H9 (cell line): ENCODE data around the gene PTCD1. TPM values are rescaled to one million over a fixed set of nuclear protein-coding genes. Genes with fewer than 3 reads are reported as not detected.

ENCODE experiments used
- DNase-seq: peaks from one replicate; pipeline ENCODE4 v3.0.0-alpha.2; 2017
- H2AFZ ChIP-seq: one replicate; pipeline ENCODE4 v1.6.1; 2013; ENCODE audit warnings: mild to moderate bottlenecking, low read length, control low read depth, moderate library complexity
- H2AK5ac ChIP-seq: 2 replicates; pipeline ENCODE4 v1.6.1; 2013; ENCODE audit warnings: low read length, control low read depth, mixed read lengths; ENCODE audit not compliant: insufficient read length
- H2BK120ac ChIP-seq: one replicate; pipeline ENCODE4 v1.6.1; 2013; ENCODE audit warnings: low read depth, mild to moderate bottlenecking, low read length, control low read depth, inconsistent platforms; ENCODE audit not compliant: poor library complexity, severe bottlenecking
- H2BK12ac ChIP-seq: 2 replicates; pipeline ENCODE4 v1.6.1; 2013; ENCODE audit warnings: low read length, control low read depth, mixed read lengths, low read depth; ENCODE audit not compliant: insufficient read length
- H2BK15ac ChIP-seq: 2 replicates; pipeline ENCODE4 v1.6.1; 2013; ENCODE audit warnings: low read depth, low read length, control low read depth
- H2BK20ac ChIP-seq: one replicate; pipeline ENCODE4 v1.6.1; 2013; ENCODE audit warnings: low read depth, mild to moderate bottlenecking, low read length, control low read depth, inconsistent platforms; ENCODE audit not compliant: poor library complexity, severe bottlenecking
- H2BK5ac ChIP-seq: 2 replicates; pipeline ENCODE4 v1.6.1; 2013; ENCODE audit warnings: low read length, control low read depth, mixed read lengths; ENCODE audit not compliant: insufficient read length
- H3K14ac ChIP-seq: 2 replicates; pipeline ENCODE4 v1.6.1; 2013; ENCODE audit warnings: low read length, control low read depth; ENCODE audit not compliant: insufficient read depth
- H3K18ac ChIP-seq: 2 replicates; pipeline ENCODE4 v1.6.1; 2013; ENCODE audit warnings: low read depth, mild to moderate bottlenecking, mixed read lengths, low read length, control low read depth; ENCODE audit not compliant: insufficient read length
- H3K23ac ChIP-seq: 2 replicates; pipeline ENCODE4 v1.6.1; 2013; ENCODE audit warnings: low read length, control low read depth, mixed read lengths, low read depth; ENCODE audit not compliant: insufficient read length
- H3K23me2 ChIP-seq: 2 replicates; pipeline ENCODE4 v1.6.1; 2013; ENCODE audit warnings: low read depth, mild to moderate bottlenecking, mixed read lengths, low read length, control low read depth; ENCODE audit not compliant: insufficient read length, poor library complexity, severe bottlenecking
- H3K27ac ChIP-seq: 2 replicates; pipeline ENCODE4 v1.5.1; 2013; ENCODE audit warnings: low read length, control low read depth, mixed read lengths, low read depth; ENCODE audit not compliant: insufficient read length
- H3K27me3 ChIP-seq: 2 replicates; pipeline ENCODE4 v1.6.1; 2013; ENCODE audit warnings: low read length, control low read depth, inconsistent platforms; ENCODE audit not compliant: insufficient read depth
- H3K4ac ChIP-seq: 2 replicates; pipeline ENCODE4 v1.6.1; 2013; ENCODE audit warnings: low read depth, mild to moderate bottlenecking, control low read depth, inconsistent platforms, low read length, moderate library complexity
- H3K4me1 ChIP-seq: 2 replicates; pipeline ENCODE4 v1.6.1; 2013; ENCODE audit warnings: low read length, control low read depth, inconsistent platforms; ENCODE audit not compliant: insufficient read depth
- H3K4me2 ChIP-seq: 2 replicates; pipeline ENCODE4 v1.6.1; 2013; ENCODE audit warnings: low read length, control low read depth, mixed read lengths; ENCODE audit not compliant: insufficient read length, insufficient read depth
- H3K56ac ChIP-seq: 2 replicates; pipeline ENCODE4 v1.6.1; 2013; ENCODE audit warnings: low read depth, mild to moderate bottlenecking, mixed read lengths, low read length, control low read depth; ENCODE audit not compliant: insufficient read length
- H3K79me1 ChIP-seq: 2 replicates; pipeline ENCODE4 v1.6.1; 2013; ENCODE audit warnings: low read depth, mild to moderate bottlenecking, moderate library complexity, low read length, control low read depth, inconsistent platforms; ENCODE audit not compliant: insufficient read depth, poor library complexity, severe bottlenecking
- H3K79me2 ChIP-seq: 2 replicates; pipeline ENCODE4 v1.6.1; 2013; ENCODE audit warnings: low read length, control low read depth, inconsistent platforms; ENCODE audit not compliant: insufficient read depth
- H3K9ac ChIP-seq: 2 replicates; pipeline ENCODE4 v1.6.1; 2013; ENCODE audit warnings: low read length, control low read depth, mixed read lengths; ENCODE audit not compliant: insufficient read length; ENCODE audit errors: extremely low read depth
- H3K9me3 ChIP-seq: one replicate; pipeline ENCODE4 v1.6.1; 2013; ENCODE audit warnings: low read depth, low read length, inconsistent platforms; ENCODE audit not compliant: control insufficient read depth
- H3T11ph ChIP-seq: one replicate; pipeline ENCODE4 v1.6.1; 2013; ENCODE audit warnings: mild to moderate bottlenecking, low read length, control low read depth, inconsistent platforms
- H4K20me1 ChIP-seq: one replicate; pipeline ENCODE4 v1.6.1; 2013; ENCODE audit not compliant: control insufficient read depth, insufficient read length, insufficient read depth
- H4K5ac ChIP-seq: 2 replicates; pipeline ENCODE4 v1.6.1; 2013; ENCODE audit warnings: low read depth, mild to moderate bottlenecking, mixed read lengths, low read length, control low read depth; ENCODE audit not compliant: insufficient read length
- H4K8ac ChIP-seq: replicated peaks from 2 replicates; pipeline ENCODE4 v1.6.1; 2013; ENCODE audit warnings: low read length, control low read depth, mixed read lengths, low read depth; ENCODE audit not compliant: insufficient read length
- H4K91ac ChIP-seq: 2 replicates; pipeline ENCODE4 v1.6.1; 2013; ENCODE audit warnings: low read depth, mild to moderate bottlenecking, moderate library complexity, mixed read lengths, low read length, control low read depth; ENCODE audit not compliant: insufficient read length
- H3K27ac Mint-ChIP-seq, 3 experiments: 2 replicates in 2 of 3; 3 replicates in 1 of 3; pipeline ENCODE4 v1.8.0; 2020 to 2021; ENCODE audit warnings: mixed read lengths in 3 of 3, mild to moderate bottlenecking in 1 of 3, moderate library complexity in 1 of 3
- H3K27me3 Mint-ChIP-seq: 2 replicates; pipeline ENCODE4 v1.8.0; 2021; ENCODE audit warnings: low read depth, mild to moderate bottlenecking, moderate library complexity, mixed read lengths
- H3K36me3 Mint-ChIP-seq, 3 experiments: 2 replicates in 2 of 3; 3 replicates in 1 of 3; pipeline ENCODE4 v1.8.0; 2020 to 2021; ENCODE audit warnings: low read depth in 3 of 3, mixed read lengths in 3 of 3; ENCODE audit not compliant: insufficient read depth in 1 of 3
- H3K4me1 Mint-ChIP-seq, 2 experiments: 2 replicates each; pipeline ENCODE4 v1.8.0; 2020; ENCODE audit warnings: mixed read lengths in 2 of 2
- H3K4me3 Mint-ChIP-seq, 2 experiments: 2 replicates in 1 of 2; 3 replicates in 1 of 2; pipeline ENCODE4 v1.8.0; 2020 to 2021; ENCODE audit warnings: mild to moderate bottlenecking in 2 of 2, mixed read lengths in 2 of 2, moderate library complexity in 1 of 2
- H3K9me3 Mint-ChIP-seq, 2 experiments: 2 replicates in 1 of 2; 3 replicates in 1 of 2; pipeline ENCODE4 v1.8.0; 2020; ENCODE audit warnings: mild to moderate bottlenecking in 2 of 2, mixed read lengths in 2 of 2, moderate library complexity in 1 of 2
- WGBS: extraction: QIAGEN DNeasy Blood & Tissue Kit; methylation state at CpG from one replicate; pipeline ENCODE4 v1.1.7; 2013; ENCODE audit warnings: missing lambda C conversion rate, low lambda C conversion rate, mixed read lengths; ENCODE audit not compliant: insufficient read length; ENCODE audit errors: extremely low coverage; 5-methylcytosine and 5-hydroxymethylcytosine counted together
- total RNA-seq: library from RNA; stranded (reverse); gene quantifications from 2 replicates; pipeline ENCODE4 v1.2.1, GENCODE V29; 2021
- TF ChIP-seq, protein P1 (sequence below): fragments of 200-600 bp; sonication (generic); conservative IDR thresholded peaks from 3 replicates; pipeline ENCODE4 v1.8.0; 2021; ENCODE audit warnings: antibody characterized with exemption, mild to moderate bottlenecking

PTCD1 gene
- total RNA-seq, 1 experiment from 2014 or later = 12.8 TPM

DNA sequence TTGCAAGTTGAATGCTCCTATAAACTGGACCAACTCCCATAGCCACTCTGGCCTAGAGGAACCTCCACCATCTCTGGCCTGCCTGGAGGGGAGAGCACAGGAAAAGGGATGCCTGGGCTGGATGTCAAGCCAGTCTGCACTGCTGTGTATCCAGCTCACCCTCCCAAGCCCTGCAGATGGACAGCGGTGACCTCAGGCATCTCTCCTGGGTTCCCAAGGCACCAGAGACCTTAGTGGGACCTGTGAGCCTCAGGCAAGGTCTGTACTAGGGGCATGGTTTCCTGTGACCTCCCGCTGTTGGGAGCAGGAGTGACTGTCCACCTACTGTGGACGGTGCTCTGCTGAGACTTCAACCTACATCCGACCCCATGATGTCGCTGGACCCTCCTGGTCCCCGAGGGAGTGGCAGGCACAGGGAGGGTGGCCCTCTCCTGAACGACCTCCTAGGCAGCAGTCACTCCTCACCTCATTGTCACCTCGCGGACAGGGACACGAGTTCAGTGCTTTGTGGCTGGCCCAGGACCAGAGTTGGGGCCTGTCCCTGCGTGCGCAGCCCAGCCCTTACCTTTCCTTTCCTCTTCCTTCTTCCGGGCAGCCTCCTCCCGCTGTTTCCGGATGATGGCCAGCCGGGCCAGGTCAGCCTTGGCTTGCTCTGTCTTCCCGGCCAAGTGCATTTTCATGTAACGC is 41.2 kb downstream of the PTCD1 start:
- H3K23me2 ChIP-seq = peaks cover 6% of the 10 kb centered on the region
- H4K91ac ChIP-seq = no peak overlapping the region
- H3K23ac ChIP-seq = no peak overlapping the region
- peaks cover 1% of the 10 kb centered on the region; the same call in 1 of the 2 replicates for H3K27me3 Mint-ChIP-seq
- H2BK12ac ChIP-seq = no peak overlapping the region
- no peaks in the 10 kb centered on the region for H3K9me3 ChIP-seq
- H3K14ac ChIP-seq = no peak overlapping the region
- no peak for DNase-seq
- H3K9me3 Mint-ChIP-seq = no peaks in the 10 kb centered on the region
- no peak overlapping the region for H3K4me3 Mint-ChIP-seq
- H3K9ac ChIP-seq = no peak overlapping the region
- H3K4ac ChIP-seq = no peak overlapping the region
- no peak overlapping the region for H3K27ac ChIP-seq
- H3K79me2 ChIP-seq = no peaks in the 10 kb centered on the region
- H2BK120ac ChIP-seq = no peak overlapping the region
- no peak overlapping the region for H2AK5ac ChIP-seq
- no CpG with 5 or more reads among the region's 18 CpGs for WGBS
- H3K27ac Mint-ChIP-seq = peak overlapping the region in 2 of 3 experiments; percentile 40 to 51; a peak in 5 of 7 replicates
- H3K56ac ChIP-seq = no peak overlapping the region
- H2BK20ac ChIP-seq = no peak overlapping the region
- no peak overlapping the region for H4K8ac ChIP-seq
- no peak overlapping the region for H3K18ac ChIP-seq
- H2AFZ ChIP-seq = no peak overlapping the region
- H3K79me1 ChIP-seq = no peaks in the 10 kb centered on the region
- no peak overlapping the region for H2BK15ac ChIP-seq
- H3K4me1 Mint-ChIP-seq = peaks cover 9 to 11% of the 10 kb centered on the region in 2 experiments
- H3K36me3 Mint-ChIP-seq = peaks cover 35 to 84% (median 69%) of the 10 kb centered on the region in 3 experiments; a peak in 6 of 7 replicates
- no peaks in the 10 kb centered on the region for H4K20me1 ChIP-seq
- TF ChIP-seq, protein P1, sequence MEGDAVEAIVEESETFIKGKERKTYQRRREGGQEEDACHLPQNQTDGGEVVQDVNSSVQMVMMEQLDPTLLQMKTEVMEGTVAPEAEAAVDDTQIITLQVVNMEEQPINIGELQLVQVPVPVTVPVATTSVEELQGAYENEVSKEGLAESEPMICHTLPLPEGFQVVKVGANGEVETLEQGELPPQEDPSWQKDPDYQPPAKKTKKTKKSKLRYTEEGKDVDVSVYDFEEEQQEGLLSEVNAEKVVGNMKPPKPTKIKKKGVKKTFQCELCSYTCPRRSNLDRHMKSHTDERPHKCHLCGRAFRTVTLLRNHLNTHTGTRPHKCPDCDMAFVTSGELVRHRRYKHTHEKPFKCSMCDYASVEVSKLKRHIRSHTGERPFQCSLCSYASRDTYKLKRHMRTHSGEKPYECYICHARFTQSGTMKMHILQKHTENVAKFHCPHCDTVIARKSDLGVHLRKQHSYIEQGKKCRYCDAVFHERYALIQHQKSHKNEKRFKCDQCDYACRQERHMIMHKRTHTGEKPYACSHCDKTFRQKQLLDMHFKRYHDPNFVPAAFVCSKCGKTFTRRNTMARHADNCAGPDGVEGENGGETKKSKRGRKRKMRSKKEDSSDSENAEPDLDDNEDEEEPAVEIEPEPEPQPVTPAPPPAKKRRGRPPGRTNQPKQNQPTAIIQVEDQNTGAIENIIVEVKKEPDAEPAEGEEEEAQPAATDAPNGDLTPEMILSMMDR = no peak
- H4K5ac ChIP-seq = no peak overlapping the region
- H2BK5ac ChIP-seq = no peak overlapping the region
- H3T11ph ChIP-seq = no peak overlapping the region
- H3K4me1 ChIP-seq = peaks cover 2% of the 10 kb centered on the region; the same call in 1 of the 2 replicates
- no peak overlapping the region for H3K4me2 ChIP-seq
- H3K27me3 ChIP-seq = no peaks in the 10 kb centered on the region
